Neural cell (in vitro differentiated cells): ENCODE measurements around the gene VCX3B.

Experiments used
- CTCF ChIP-seq: fragments of 450-650 bp; IDR thresholded peaks from 2 replicates; pipeline ENCODE4 v1.5.1; 2014; ENCODE audit warnings: antibody characterized with exemption, mild to moderate bottlenecking, moderate library complexity; ENCODE audit not compliant: poor library complexity, severe bottlenecking
- EZH2 ChIP-seq: fragments of 200-600, 300-800 bp; shearing (Covaris generic), sonication (generic); IDR thresholded peaks from 2 replicates; pipeline ENCODE4 v1.6.1; 2014; ENCODE audit warnings: antibody characterized with exemption, low read length, borderline replicate concordance, mild to moderate bottlenecking; ENCODE audit not compliant: insufficient read depth, poor library complexity, severe bottlenecking
- POLR2AphosphoS5 ChIP-seq: IDR thresholded peaks from 2 replicates; pipeline ENCODE4 v1.6.1; 2012
- REST ChIP-seq: IDR thresholded peaks from 2 replicates; pipeline ENCODE4 v1.6.1; 2012; ENCODE audit warnings: borderline replicate concordance
- TAF1 ChIP-seq: IDR thresholded peaks from 2 replicates; pipeline ENCODE4 v1.6.1; 2012; ENCODE audit warnings: low read depth

- TF ChIP-seq POLR2AphosphoS5 (peak; percentile 80), CTCF (no peak), TAF1 (no peak), EZH2 (no peak), REST (peak; percentile 15)
These were observed 17.3 kb upstream of the VCX3B start for GRCh38 chrX:8447368-8447767.
